Renal cortical epithelial cell (primary cell): ENCODE results near the gene RSPO4. TPM values are rescaled to one million over a fixed set of nuclear protein-coding genes. Genes with fewer than 3 reads are reported as not detected.
"Not testable (repeated sequence)": the region's sequence is repeated elsewhere in the genome, so short reads cannot be mapped to it uniquely, and the experiment has no call there.

Experiments
- DNase-seq: peaks from one replicate; pipeline ENCODE4 v3.0.0-alpha.2; 2011; ENCODE audit warnings: low read depth
- total RNA-seq: library from RNA; depleted of rRNA; stranded (reverse); fragments of >200 nt; gene quantifications from 2 replicates; pipeline ENCODE4 v1.2.3, GENCODE V29; 2014

Gene RSPO4
- total RNA-seq, 1 donor from 2014 or later, result 0.05 TPM

- DNase-seq, result no peak
Measured at GRCh38 chr20:1003920-1004697, 2.0 kb upstream of the RSPO4 start.

- DNase-seq, result no peak
Measured at GRCh38 chr20:1002682-1003561, 811 bp upstream of the RSPO4 start.

DNA sequence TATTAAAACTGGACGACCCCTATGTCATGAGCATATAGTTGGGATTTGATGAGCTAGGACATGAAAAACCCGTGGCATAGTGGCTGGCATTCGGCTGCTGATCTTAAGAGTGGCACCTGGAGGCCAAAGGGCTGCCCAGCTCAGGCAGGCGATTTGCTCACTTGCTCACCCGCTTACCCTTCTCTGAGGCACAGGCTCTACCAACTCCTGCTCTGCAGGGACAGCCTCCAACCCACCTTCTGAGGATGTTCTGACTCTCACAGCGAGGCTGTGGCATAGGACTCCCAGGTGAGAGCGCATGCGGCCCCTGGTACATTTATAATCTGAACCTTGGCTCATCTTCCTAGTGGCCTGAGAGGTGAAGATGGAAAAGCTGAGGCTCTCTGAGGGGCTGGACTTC is 995 bp downstream of the RSPO4 start:
- no peak for DNase-seq

DNA sequence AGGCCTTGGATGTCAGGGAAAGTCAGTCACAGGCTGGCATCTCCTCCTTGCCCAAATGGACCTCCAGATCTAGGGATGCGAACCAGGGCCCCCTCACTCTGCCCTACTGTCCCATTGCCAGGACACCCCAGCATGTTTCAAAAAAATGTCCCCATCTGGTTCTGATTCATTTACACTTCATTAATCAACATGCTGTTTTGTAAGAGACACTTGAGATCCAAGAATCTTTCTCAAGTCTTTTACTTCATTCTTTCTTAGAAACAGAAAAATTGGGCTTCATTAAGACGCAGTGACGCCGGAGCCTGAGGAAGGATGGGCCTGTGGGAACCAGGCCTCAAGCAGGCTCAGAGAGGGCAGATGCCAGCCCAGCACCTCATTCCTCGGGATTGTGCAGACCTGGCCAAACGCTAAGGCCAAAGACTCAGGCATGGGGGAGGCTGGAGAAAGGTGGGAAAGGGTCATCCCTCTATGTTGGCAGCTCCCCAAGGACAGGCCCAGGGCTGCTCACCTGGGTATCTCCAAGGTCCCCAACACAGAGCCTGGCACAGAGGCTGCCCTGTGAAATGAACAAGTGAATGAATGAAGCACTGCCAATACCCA is 3.8 kb downstream of the RSPO4 start:
- no peak for DNase-seq

DNA sequence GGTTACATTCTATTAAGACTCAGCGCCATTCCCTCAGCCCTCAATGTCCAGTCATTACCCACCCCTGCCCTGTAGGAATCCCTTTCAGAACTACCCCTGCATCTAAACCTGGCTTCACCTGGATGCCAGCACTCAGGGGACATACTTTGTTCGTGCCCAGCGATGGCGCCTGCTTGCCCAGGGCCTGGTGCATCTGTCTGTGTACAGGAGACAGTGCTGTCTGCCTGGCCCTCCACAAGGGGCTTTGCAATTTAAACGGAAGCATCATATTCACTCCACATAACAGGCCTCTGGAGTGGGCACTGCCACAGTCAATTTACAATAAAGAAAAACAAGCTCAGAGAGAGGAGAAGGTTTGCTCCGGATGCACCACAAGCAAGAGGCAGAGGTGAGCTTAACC is 4.6 kb downstream of the RSPO4 start:
- DNase-seq, result no peak

DNA sequence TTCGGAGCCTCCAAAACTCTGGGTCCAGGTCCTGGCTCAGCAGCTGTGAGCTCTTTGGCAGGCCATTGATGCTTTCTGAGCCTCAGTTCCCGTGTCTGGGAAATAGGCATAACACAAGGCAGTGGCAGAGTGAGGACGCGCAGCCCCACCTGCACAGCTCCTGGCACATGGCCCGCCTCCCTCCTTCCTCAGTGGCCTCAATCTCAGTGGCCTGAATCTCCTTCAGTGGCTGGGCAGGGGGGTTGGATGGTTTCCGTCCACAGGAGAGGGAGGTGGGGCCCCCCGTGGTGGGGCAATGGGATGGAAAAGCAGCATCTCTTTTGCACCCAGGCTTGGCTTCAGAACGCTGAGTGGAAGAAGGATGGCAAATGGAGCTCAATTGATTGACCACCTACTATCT is 5.1 kb downstream of the RSPO4 start:
- DNase-seq, result no peak

- DNase-seq, result no peak
Measured at GRCh38 chr20:995170-995569, 6.9 kb downstream of the RSPO4 start.

GRCh38 chr20:992801-993535 is 9.1 kb downstream of the RSPO4 start:
- DNase-seq, result no peak

- no peak for DNase-seq
Measured at GRCh38 chr20:991850-992249, 10.3 kb downstream of the RSPO4 start.

DNA sequence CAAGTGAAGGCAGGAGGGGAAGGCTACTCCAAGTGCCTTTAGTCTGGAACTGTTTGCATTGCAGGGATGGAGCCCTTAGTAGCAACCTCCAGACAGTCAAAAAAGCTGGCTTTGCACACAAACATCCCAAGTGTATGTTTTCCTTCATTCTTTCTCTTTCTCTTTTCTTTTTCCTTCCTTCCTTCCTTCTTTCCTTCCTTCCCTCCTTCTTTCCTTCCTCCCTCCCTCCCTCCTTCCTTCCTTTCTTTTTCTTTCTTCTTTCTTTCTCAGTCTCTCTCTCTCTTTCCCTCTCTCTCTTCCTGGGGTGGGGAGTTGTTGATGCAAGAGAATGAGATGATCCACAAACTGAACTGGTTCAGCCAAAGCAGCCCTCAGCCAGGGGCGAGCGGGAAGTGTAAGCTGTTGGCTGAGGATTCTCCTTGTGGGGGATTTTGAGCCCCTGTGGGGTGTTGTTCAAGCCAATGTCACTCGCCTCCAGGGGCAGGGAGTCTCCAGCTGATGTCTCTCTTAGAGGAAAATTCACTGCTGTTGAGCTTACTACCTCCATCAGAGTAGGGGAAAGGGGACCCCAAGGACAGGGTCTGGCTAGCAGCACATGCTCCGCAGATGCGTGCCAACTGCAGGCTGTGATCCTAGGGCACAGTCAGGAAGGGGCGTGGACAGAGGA is 11.7 kb downstream of the RSPO4 start:
- DNase-seq, result no peak

- no peak for DNase-seq
Measured at GRCh38 chr20:988272-988671, 13.8 kb downstream of the RSPO4 start.

DNA sequence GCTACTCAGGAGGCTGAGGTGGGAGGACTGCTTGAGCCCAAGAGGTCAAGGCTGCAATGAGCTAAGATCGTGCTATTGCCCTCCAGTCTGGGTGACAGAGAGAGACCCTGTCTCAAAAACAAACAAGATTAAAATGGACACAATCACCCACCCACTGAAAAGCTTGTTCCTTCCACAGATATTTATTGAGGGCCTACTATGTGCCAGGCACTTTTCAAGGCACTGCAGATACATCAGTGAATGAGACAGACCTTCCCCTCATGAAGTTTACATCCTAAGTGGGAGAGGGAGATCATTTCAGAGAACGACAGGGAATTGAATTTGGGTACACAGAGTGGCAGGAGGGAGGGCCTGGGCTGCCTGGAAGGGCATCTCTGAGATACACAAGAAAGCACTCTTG is 14.4 kb downstream of the RSPO4 start:
- no peak for DNase-seq

DNA sequence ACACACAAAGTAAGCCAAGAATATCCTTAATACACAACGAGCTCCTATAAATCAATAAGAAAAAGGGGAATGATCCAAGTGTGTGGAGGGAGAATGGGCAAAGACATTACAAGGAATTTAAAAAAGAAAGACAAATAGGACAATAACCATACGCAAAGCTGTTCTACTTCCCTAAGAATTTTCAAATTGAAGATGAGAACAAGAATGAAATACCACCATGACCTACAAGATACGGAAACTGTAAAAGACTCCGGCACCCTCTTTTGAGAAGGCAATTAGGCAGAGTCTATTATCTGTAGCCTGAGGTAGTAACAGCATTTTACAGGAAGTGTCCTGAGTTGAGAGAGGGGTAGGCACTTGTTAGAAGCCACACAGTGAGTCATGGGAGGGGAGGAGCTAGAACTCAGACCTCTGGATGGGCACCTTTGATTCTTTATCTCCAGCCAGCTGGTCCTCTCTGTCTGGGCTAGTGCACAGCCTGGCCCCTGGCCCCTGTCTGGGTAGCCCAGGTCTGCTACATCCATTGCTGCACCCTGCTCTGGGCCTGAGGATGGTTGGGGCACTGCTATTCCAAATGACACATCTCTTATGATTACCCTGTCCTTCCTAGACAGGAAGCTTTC is 15.3 kb downstream of the RSPO4 start:
- peak; percentile 3 for DNase-seq

DNA sequence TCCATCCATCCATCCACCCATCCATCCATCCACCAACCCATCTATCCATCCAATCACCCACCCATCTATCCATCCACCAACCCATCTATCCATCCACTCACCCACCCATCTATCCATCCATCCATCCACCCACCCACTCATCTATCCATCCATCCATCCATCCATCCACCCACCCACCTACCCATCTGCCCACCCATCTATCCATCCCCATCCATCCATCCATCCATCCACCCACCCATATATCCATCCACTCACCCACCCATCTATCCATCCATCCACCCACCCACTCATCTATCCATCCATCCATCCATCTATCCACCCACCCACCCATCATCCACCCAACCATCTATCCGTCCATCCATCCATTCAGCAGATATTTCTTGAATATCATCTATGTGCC is 17.1 kb downstream of the RSPO4 start:
- DNase-seq, result not testable (repeated sequence)

GRCh38 chr20:982754-983153 is 19.4 kb downstream of the RSPO4 start:
- DNase-seq, result no peak

GRCh38 chr20:977021-977420 is 25.1 kb downstream of the RSPO4 start:
- DNase-seq, result no peak

DNA sequence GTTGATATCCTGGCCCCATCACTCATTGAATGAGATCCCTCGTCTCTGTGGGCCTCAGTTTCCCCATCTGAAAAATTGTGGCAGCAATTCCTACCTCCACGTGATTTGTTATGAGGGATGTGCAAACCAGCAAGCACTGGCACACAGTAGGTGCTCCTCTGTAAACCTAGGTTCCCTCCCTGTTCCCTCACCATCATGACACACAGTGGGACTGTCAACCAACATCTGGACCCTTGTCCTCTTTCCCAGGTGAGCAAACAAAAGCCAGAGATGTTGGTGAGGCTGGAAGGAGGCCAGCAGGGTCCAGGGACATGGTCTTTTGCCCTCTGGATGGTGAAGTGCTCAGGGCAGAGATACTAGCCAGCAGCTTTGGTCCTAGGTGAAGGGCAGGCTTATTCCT is 26.1 kb downstream of the RSPO4 start:
- DNase-seq, result no peak

DNA sequence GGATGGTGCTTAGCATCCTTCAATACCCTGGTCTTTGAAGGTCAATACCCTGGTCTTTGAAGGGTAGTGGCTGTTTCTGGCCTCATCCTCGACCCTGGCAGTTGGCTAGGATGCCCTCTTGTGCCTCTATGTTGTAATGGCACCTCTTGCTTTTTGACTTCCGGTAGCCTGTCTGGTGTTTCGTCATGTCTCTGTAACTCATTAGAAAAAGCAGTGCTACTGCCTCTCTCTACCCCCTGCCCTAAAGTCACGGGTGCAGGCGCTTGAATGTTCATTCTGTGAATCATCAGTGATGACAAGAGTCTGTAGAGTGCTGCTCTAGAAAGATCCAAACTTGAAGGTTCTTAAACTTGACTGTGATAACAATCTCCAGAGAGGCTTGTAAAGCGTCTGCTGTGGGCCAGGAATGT is 28.3 kb downstream of the RSPO4 start:
- peak; percentile 64 for DNase-seq

GRCh38 chr20:972256-972655 is 29.9 kb downstream of the RSPO4 start:
- DNase-seq, result no peak

- no peak for DNase-seq
Measured at GRCh38 chr20:971346-971745, 30.8 kb downstream of the RSPO4 start.

DNA sequence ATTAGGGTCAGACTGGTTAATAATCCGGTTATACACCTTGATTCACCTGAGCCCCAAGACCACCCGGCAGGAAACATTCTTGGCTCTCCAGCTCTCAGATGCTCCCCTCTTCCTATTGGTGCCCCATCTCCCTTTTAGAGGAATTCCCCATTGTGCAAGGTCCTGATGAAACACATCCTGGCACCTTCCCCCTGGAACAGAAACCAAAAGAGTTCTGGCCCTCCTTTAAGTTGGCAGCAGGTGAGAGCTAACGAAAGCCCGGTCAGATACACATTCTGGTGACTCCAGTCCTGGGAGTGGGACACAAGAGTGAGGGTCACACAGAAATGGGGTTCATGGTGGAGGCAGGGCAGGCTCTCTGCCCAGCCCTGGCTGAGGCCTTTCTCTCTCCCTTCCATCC is 32.2 kb downstream of the RSPO4 start:
- DNase-seq, result no peak
